ENCODE data around the gene SRSF9. TPM values are rescaled to one million over a fixed set of nuclear protein-coding genes. Genes with fewer than 3 reads are reported as not detected.
"Not testable (repeated sequence)": the region's sequence is repeated elsewhere in the genome, so short reads cannot be mapped to it uniquely, and the experiment has no call there.

The SRSF9 gene
- total RNA-seq, result 56.6 and 61.6 TPM in 2 replicates
- 147 TPM for polyA plus RNA-seq (2012)

GRCh38 chr12:120469450-120470149 is at the start of gene SRSF9:
TSS of gene SRSF9 (minus strand) at chr12:120469748. CDS start at chr12:120469609, 139 bp downstream.
- peak; percentile 97 for DNase-seq (ENCODE audit: low read depth)

GRCh38 chr12:120519324-120519723 is 49.8 kb upstream of the SRSF9 start:
- not testable (repeated sequence) for DNase-seq (ENCODE audit: low read depth)

- no peak for DNase-seq (ENCODE audit: low read depth)
Measured at GRCh38 chr12:120515496-120515895, 45.9 kb upstream of the SRSF9 start.

- DNase-seq (ENCODE audit: low read depth), result no peak
Measured at GRCh38 chr12:120514002-120514401, 44.5 kb upstream of the SRSF9 start.

GRCh38 chr12:120508537-120508936 is 39.0 kb upstream of the SRSF9 start:
- DNase-seq (ENCODE audit: low read depth), result no peak

- no peak for DNase-seq (ENCODE audit: low read depth)
Measured at GRCh38 chr12:120504587-120504986, 35.0 kb upstream of the SRSF9 start.

- DNase-seq (ENCODE audit: low read depth), result peak; percentile 16
Measured at GRCh38 chr12:120500581-120500980, 31.0 kb upstream of the SRSF9 start.

- no peak for DNase-seq (ENCODE audit: low read depth)
Measured at GRCh38 chr12:120498870-120499515, 29.4 kb upstream of the SRSF9 start.

- no peak for DNase-seq (ENCODE audit: low read depth)
Measured at GRCh38 chr12:120497524-120498150, 28.1 kb upstream of the SRSF9 start.

GRCh38 chr12:120496413-120497340 is 27.1 kb upstream of the SRSF9 start:
- peak; percentile 68 for DNase-seq (ENCODE audit: low read depth)

GRCh38 chr12:120495731-120496412 is 26.3 kb upstream of the SRSF9 start, which contains the start of gene DYNLL1:
TSS of gene DYNLL1 (plus strand) at chr12:120496113. CDS start at chr12:120496422, 309 bp downstream.
- DNase-seq (ENCODE audit: low read depth), result peak; percentile 97

GRCh38 chr12:120495186-120495730 is 25.7 kb upstream of the SRSF9 start:
- no peak for DNase-seq (ENCODE audit: low read depth)

- DNase-seq (ENCODE audit: low read depth), result no peak
Measured at GRCh38 chr12:120490833-120491512, 21.4 kb upstream of the SRSF9 start.

GRCh38 chr12:120490325-120490724 is 20.8 kb upstream of the SRSF9 start:
- no peak for DNase-seq (ENCODE audit: low read depth)

- DNase-seq (ENCODE audit: low read depth), result no peak
Measured at GRCh38 chr12:120489018-120489417, 19.5 kb upstream of the SRSF9 start.

GRCh38 chr12:120488057-120488640 is 18.6 kb upstream of the SRSF9 start:
- DNase-seq (ENCODE audit: low read depth), result no peak

- not testable (repeated sequence) for DNase-seq (ENCODE audit: low read depth)
Measured at GRCh38 chr12:120487552-120487951, 18.0 kb upstream of the SRSF9 start.

GRCh38 chr12:120485961-120486881 is 16.7 kb upstream of the SRSF9 start:
- DNase-seq (ENCODE audit: low read depth), result no peak

Measured in myocyte (in vitro differentiated cells).